SK-N-SH treated with all-trans-retinoic acid at 6 μM for 48 hours (cell line): ENCODE data around the gene PTPRN2.

Experiments used
- ATAC-seq: fragments of 200-7000 bp; cut with Tn5 transposase; 3 replicates; pipeline ENCODE4 v1.9.1; 2020; ENCODE audit warnings: mild to moderate bottlenecking, moderate library complexity
- ARNTL ChIP-seq: fragments of 450-650 bp; formaldehyde crosslinking; IDR thresholded peaks from 2 replicates; pipeline ENCODE4 v1.5.0; 2020; ENCODE audit warnings: low read depth, mild to moderate bottlenecking, moderate library complexity, borderline replicate concordance
- BACH2 ChIP-seq: fragments of 250-450 bp; sonication (Bioruptor Pico); IDR thresholded peaks from 2 replicates; pipeline ENCODE4 v1.9.0; 2021; ENCODE audit warnings: mild to moderate bottlenecking, borderline replicate concordance
- CREB5 ChIP-seq: fragments of 250-450 bp; sonication (Bioruptor Pico); IDR thresholded peaks from 2 replicates; pipeline ENCODE4 v1.5.1; 2020; ENCODE audit warnings: low read depth, mild to moderate bottlenecking, moderate library complexity
- CSDC2 ChIP-seq: fragments of 250-450 bp; sonication (Bioruptor Pico); IDR thresholded peaks from 2 replicates; pipeline ENCODE4 v1.5.0; 2020; ENCODE audit warnings: mild to moderate bottlenecking, moderate library complexity
- CSRNP3 ChIP-seq: fragments of 250-450 bp; sonication (Bioruptor Pico); IDR thresholded peaks from 2 replicates; pipeline ENCODE4 v1.5.1; 2021; ENCODE audit warnings: mild to moderate bottlenecking, moderate library complexity
- ESRRG ChIP-seq: fragments of 250-450 bp; sonication (Bioruptor Pico); IDR thresholded peaks from 2 replicates; pipeline ENCODE4 v1.6.1; 2021; ENCODE audit warnings: mild to moderate bottlenecking
- GLIS3 ChIP-seq: fragments of 250-450 bp; sonication (Bioruptor Pico); IDR thresholded peaks from 2 replicates; pipeline ENCODE4 v1.5.0; 2020; ENCODE audit warnings: mild to moderate bottlenecking, moderate library complexity
- OSR1 ChIP-seq: fragments of 250-450 bp; sonication (Bioruptor Pico); IDR thresholded peaks from 2 replicates; pipeline ENCODE4 v1.8.0; 2022; ENCODE audit warnings: moderate library complexity, mild to moderate bottlenecking, inconsistent platforms
- PATZ1 ChIP-seq: fragments of 250-450 bp; sonication (Bioruptor Pico); IDR thresholded peaks from 2 replicates; pipeline ENCODE4 v1.8.0; 2020; ENCODE audit warnings: mild to moderate bottlenecking, moderate library complexity, borderline replicate concordance
- PPARA ChIP-seq: fragments of 250-450 bp; sonication (Bioruptor Pico); IDR thresholded peaks from 2 replicates; pipeline ENCODE4 v1.5.0; 2020; ENCODE audit warnings: mild to moderate bottlenecking, borderline replicate concordance
- RARB ChIP-seq: fragments of 250-450 bp; sonication (Bioruptor Pico); IDR thresholded peaks from 2 replicates; pipeline ENCODE4 v1.8.0; 2021; ENCODE audit warnings: mild to moderate bottlenecking, moderate library complexity
- SNAI2 ChIP-seq: fragments of 250-450 bp; sonication (Bioruptor Pico); IDR thresholded peaks from 2 replicates; pipeline ENCODE4 v1.5.0; 2020; ENCODE audit warnings: mild to moderate bottlenecking, moderate library complexity
- TCF4 ChIP-seq: fragments of 250-450 bp; sonication (Bioruptor Pico); IDR thresholded peaks from 2 replicates; pipeline ENCODE4 v1.8.0; 2021; ENCODE audit warnings: mild to moderate bottlenecking, moderate library complexity, borderline replicate concordance
- TOX ChIP-seq: fragments of 250-450 bp; sonication (Bioruptor Pico); IDR thresholded peaks from 2 replicates; pipeline ENCODE4 v1.8.0; 2021; ENCODE audit warnings: mild to moderate bottlenecking, moderate library complexity, borderline replicate concordance
- TSHZ2 ChIP-seq: fragments of 250-450 bp; sonication (Bioruptor Pico); IDR thresholded peaks from 2 replicates; pipeline ENCODE4 v1.5.0; 2020; ENCODE audit warnings: mild to moderate bottlenecking, moderate library complexity
- ZC3H10 ChIP-seq: fragments of 250-450 bp; sonication (Bioruptor Pico); IDR thresholded peaks from 2 replicates; pipeline ENCODE4 v1.5.1; 2021; ENCODE audit warnings: mild to moderate bottlenecking, moderate library complexity
- ZFP30 ChIP-seq: fragments of 450-650 bp; formaldehyde crosslinking; IDR thresholded peaks from 2 replicates; pipeline ENCODE4 v1.5.0; 2022; ENCODE audit warnings: mild to moderate bottlenecking, moderate library complexity
- ZNF565 ChIP-seq: fragments of 450-650 bp; formaldehyde crosslinking; conservative IDR thresholded peaks from 2 replicates; pipeline ENCODE4 v1.5.0; 2020; ENCODE audit warnings: low read depth, mild to moderate bottlenecking, moderate library complexity
- ZNF70 ChIP-seq: fragments of 450-650 bp; formaldehyde crosslinking; IDR thresholded peaks from 2 replicates; pipeline ENCODE4 v1.5.0; 2020; ENCODE audit warnings: mild to moderate bottlenecking, moderate library complexity
- ZNF8 ChIP-seq: fragments of 450-650 bp; formaldehyde crosslinking; IDR thresholded peaks from 2 replicates; pipeline ENCODE4 v1.5.0; 2020; ENCODE audit warnings: mild to moderate bottlenecking, moderate library complexity

PTPRN2 gene

GRCh38 chr7:157808042-157808441 is 779.6 kb downstream of the PTPRN2 start (continued):
- TF ChIP-seq CSRNP3 (CRISPR knock-in tag): no peak

- TF ChIP-seq PATZ1: no peak
- no peak for TF ChIP-seq ARNTL
- TF ChIP-seq ZNF565: no peak
- TF ChIP-seq TSHZ2 (CRISPR knock-in tag): no peak
- no peak for TF ChIP-seq ZNF8
- TF ChIP-seq BACH2 (CRISPR knock-in tag): no peak
- no peak for TF ChIP-seq CSRNP3 (CRISPR knock-in tag)
- TF ChIP-seq TOX (CRISPR knock-in tag): no peak
- no peak for TF ChIP-seq PPARA (CRISPR knock-in tag)
- no peak for TF ChIP-seq CREB5 (CRISPR knock-in tag)
- no peak for TF ChIP-seq ZFP30 (CRISPR knock-in tag)
- TF ChIP-seq SNAI2 (CRISPR knock-in tag): no peak
- no peak for ATAC-seq
Observed at GRCh38 chr7:157807510-157807909, 780.1 kb downstream of the PTPRN2 start.

- no peak for ATAC-seq
- TF ChIP-seq PPARA (CRISPR knock-in tag) (no peak), ZFP30 (CRISPR knock-in tag) (no peak), TCF4 (CRISPR knock-in tag) (no peak), CSRNP3 (CRISPR knock-in tag) (no peak), GLIS3 (CRISPR knock-in tag) (no peak), TSHZ2 (CRISPR knock-in tag) (no peak), CSDC2 (CRISPR knock-in tag) (no peak), OSR1 (no peak), ZNF70 (CRISPR knock-in tag) (no peak), CREB5 (CRISPR knock-in tag) (no peak), SNAI2 (CRISPR knock-in tag) (no peak), ESRRG (CRISPR knock-in tag) (no peak), ZC3H10 (CRISPR knock-in tag) (no peak), PATZ1 (no peak), ZNF8 (no peak), RARB (CRISPR knock-in tag) (no peak)
Observed at GRCh38 chr7:157806711-157807110, 780.9 kb downstream of the PTPRN2 start.
